Stomach (tissue), 4 donors: ENCODE results near the gene IRF7.

ENCODE experiments used
- CTCF ChIP-seq, 7 experiments: fragments of 450-650 bp in 4 of 7; fragments of 200-600 bp in 3 of 7; sonication (generic) in 3 of 7; IDR thresholded peaks; one replicate each; pipeline ENCODE4 v1.5.1; 2016 to 2019; ENCODE audit warnings: antibody characterized with exemption in 7 of 7, control low read depth in 2 of 7, mild to moderate bottlenecking in 1 of 7
- POLR2A ChIP-seq, 4 donors: fragments of 450-650 bp; IDR thresholded peaks; one replicate each; pipeline ENCODE4 v1.6.1; 2016; ENCODE audit warnings: antibody characterized with exemption in 4 of 4, control low read depth in 2 of 4, mild to moderate bottlenecking in 1 of 4, moderate library complexity in 1 of 4

- TF ChIP-seq CTCF (IDR thresholded peaks at IDR 0.05), result no peak
- TF ChIP-seq POLR2A (IDR thresholded peaks at IDR 0.05), result no peak
These were observed 41.0 kb downstream of the IRF7 start for GRCh38 chr11:574632-575312.
